NCI-H748 treated with DMSO at 0.1 percent for 48 hours (cell line): ENCODE data around the gene ATRNL1.
"Not testable (repeated sequence)": the region's sequence is repeated elsewhere in the genome, so short reads cannot be mapped to it uniquely, and the experiment has no call there.

Experiments used
- DNase-seq: peaks from one replicate; lab custom pipeline; 2025; lab: John Stamatoyannopoulos, UW

ATRNL1 gene

GRCh38 chr10:115771755-115772154 lies 678.6 kb downstream of the ATRNL1 start:
- no peak for DNase-seq

- DNase-seq = no peak
Observed at GRCh38 chr10:115772606-115773005, 679.4 kb downstream of the ATRNL1 start.

- DNase-seq = no peak
Observed at GRCh38 chr10:115773832-115774231, 680.7 kb downstream of the ATRNL1 start.

- DNase-seq = no peak
Observed at GRCh38 chr10:115774721-115775120, 681.6 kb downstream of the ATRNL1 start.

GRCh38 chr10:115777646-115778045 lies 684.5 kb downstream of the ATRNL1 start:
- DNase-seq = no peak

- DNase-seq = no peak
Observed at GRCh38 chr10:115790220-115790619, 697.1 kb downstream of the ATRNL1 start.

GRCh38 chr10:115795964-115796363 lies 702.8 kb downstream of the ATRNL1 start:
- DNase-seq = no peak

- DNase-seq = no peak
Observed at GRCh38 chr10:115801457-115801856, 708.3 kb downstream of the ATRNL1 start.

- no peak for DNase-seq
Observed at GRCh38 chr10:115801992-115802391, 708.8 kb downstream of the ATRNL1 start.

- no peak for DNase-seq
Observed at GRCh38 chr10:115802911-115803310, 709.7 kb downstream of the ATRNL1 start.

GRCh38 chr10:115814542-115814941 lies 721.4 kb downstream of the ATRNL1 start:
- no peak for DNase-seq

- no peak for DNase-seq
Observed at GRCh38 chr10:115818012-115818411, 724.8 kb downstream of the ATRNL1 start.

- no peak for DNase-seq
Observed at GRCh38 chr10:115826396-115826795, 733.2 kb downstream of the ATRNL1 start.

- DNase-seq = no peak
Observed at GRCh38 chr10:115827231-115828009, 734.3 kb downstream of the ATRNL1 start.

GRCh38 chr10:115828182-115828581 lies 735.0 kb downstream of the ATRNL1 start:
- DNase-seq = not testable (repeated sequence)

GRCh38 chr10:115829521-115830205 lies 736.5 kb downstream of the ATRNL1 start:
- DNase-seq = no peak

- no peak for DNase-seq
Observed at GRCh38 chr10:115830265-115830970, 737.3 kb downstream of the ATRNL1 start.

- DNase-seq = no peak
Observed at GRCh38 chr10:115831016-115831415, 737.9 kb downstream of the ATRNL1 start.

GRCh38 chr10:115833119-115833518 lies 740.0 kb downstream of the ATRNL1 start:
- no peak for DNase-seq

GRCh38 chr10:115844591-115844990 lies 751.4 kb downstream of the ATRNL1 start:
- no peak for DNase-seq

- DNase-seq = no peak
Observed at GRCh38 chr10:115845921-115846320, 752.8 kb downstream of the ATRNL1 start.

GRCh38 chr10:115846528-115846927 lies 753.4 kb downstream of the ATRNL1 start:
- DNase-seq = no peak

- no peak for DNase-seq
Observed at GRCh38 chr10:115849197-115849596, 756.0 kb downstream of the ATRNL1 start.
